GM19238 (cell line): ENCODE results near the gene RFTN1.

Source experiments
- DNase-seq: peaks from one replicate; pipeline ENCODE4 v3.0.0; 2011; ENCODE audit warnings: low spot score; ENCODE audit not compliant: insufficient read length

The RFTN1 gene

GRCh38 chr3:16513141-16514020 lies at the start of gene RFTN1:
RFTN1 (minus strand) TSS chr3:16513699; CDS start chr3:16493869, 19,830 bp downstream.
- peak; percentile 22 for DNase-seq

DNA sequence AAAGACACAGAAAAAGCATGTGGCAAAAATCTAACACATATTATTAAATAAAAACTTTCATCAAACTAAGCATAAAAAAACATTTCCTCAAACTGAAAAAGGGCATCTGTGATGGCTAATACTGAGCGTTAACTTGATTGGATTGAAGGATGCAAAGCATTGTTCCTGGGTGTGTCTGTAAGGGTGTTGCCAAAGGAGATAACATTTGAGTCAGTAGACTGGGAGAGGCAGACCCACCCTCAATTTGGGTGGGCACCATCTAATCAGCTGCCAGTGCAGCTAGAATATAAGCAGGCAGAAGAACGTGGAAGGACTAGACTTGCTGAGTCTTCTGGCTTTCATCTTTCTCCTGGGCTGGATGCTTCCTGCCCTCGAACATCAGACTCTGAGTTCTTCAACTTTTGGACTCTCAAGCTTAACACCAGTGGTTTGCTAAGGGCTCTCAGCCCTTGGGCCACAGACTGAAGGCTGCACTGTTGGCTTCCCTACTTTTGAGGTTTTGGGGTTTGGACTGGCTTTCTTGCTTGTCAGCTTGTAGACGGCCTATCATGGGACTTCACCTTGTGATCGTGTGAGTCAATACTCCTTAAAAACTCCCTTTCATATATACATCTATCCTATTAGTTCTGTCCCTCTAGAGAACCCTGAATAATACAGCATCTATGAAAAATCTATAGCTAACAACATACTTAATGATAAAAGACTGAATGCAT lies 46.3 kb upstream of the RFTN1 start:
- no peak for DNase-seq

GRCh38 chr3:16554126-16554525 lies 40.6 kb upstream of the RFTN1 start:
- DNase-seq = no peak

- DNase-seq = no peak
Observed at GRCh38 chr3:16552757-16553156, 39.3 kb upstream of the RFTN1 start.

- DNase-seq = no peak
Observed at GRCh38 chr3:16551342-16551976, 38.0 kb upstream of the RFTN1 start.

DNA sequence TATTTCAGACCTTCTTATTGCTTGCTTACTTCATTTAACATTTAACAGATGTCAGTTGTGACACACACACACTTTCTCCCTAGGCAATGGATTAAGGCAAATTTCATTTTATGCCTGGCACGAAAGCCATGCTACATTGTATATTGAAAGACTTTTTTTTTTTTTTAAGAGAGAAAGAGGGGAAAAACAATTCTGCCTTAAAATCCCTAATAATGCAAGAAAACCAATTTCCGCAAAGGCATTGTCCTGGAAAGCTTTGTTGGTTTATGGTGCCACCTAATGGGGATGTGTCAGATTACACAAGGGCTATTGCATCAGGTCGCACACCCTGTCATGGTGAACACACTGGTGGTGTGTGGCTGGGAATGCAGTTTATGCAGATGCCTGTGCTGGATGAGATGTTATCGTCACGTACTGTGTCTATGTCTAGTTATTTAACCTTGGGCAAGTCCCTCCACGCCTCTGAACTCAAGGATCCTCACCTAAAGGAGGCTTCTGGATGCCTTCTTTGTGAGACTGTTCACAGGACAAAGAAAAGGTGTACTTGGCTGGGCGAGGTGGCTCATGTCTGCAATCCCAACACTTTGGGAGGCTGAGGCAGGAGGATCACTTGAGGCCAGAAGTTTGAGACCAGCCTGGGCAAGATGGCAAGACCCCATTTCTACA lies 37.3 kb upstream of the RFTN1 start:
- peak; percentile 33 for DNase-seq

DNA sequence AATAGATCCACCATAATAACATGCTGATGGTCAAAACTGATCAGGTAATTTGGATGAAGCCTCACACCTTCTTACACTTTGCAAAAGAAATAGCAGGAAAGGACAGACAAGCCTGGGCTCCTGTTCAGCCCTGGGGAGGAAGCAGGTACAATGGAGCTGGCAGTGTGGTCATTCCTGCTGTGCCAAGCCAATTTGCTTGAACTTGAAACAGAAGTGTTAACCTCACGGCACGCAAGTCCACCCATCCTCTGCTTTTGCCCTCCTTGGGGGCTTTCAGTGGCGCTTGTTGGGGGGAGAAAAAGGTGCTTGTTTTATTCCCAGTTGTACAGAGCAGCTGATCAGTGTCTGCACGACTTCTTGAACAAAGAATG lies 36.8 kb upstream of the RFTN1 start:
- DNase-seq = no peak

DNA sequence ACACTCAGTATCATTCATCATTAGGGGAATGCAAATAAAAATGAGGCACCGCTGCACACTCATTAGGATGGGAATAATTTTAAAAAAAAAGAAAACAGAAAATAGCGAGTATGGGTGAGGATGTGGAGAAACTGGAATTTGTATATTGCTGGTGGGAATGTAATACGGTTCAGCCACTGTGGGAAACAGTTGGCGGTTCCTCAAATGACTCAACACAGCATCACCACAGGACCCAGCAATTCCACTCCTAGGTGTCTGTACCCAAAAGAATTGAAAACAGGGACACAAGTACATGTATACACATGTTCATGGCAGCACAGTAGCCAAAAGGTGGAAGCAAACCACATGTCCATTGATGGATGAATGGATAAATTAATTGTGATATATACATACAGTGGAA lies 35.2 kb upstream of the RFTN1 start:
- no peak for DNase-seq

- DNase-seq = no peak
Observed at GRCh38 chr3:16547561-16548357, 34.3 kb upstream of the RFTN1 start.

DNA sequence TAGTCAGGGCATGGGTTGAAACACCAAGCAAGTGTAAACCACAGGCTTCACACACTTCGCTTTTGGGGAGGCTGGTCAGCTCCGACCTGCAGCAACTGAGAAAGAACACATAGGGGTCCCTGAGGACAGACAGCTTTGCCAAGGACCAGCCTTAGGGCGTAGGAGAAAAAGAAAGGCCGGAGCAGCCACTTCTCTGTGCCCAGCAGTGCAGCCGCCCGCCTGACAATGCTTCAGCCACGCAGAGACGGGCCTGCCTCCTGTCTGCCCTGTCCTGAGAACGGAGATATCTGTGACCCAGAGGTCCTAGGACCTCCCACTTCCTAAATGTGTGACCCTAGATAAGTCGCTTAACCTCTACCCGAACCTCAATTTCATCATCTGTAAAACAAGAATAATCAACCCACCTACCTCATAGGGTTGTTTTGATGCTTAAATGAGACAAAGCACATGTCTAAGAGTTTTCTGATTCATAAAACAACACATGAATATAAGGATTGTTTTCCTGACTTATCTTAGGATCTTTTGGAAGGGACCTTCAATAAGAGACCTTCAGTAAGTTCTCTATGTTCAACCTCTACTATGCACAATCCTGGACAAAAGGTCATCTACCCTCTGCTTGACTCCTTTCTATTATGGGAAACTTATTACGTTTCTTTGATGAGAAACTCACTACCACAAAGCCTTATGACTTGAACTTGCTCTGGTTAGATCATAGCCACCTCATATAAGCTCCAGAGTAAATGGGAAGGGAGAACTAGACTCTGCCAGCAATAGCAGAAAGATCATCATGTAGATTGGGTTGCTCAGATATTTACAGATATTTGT lies 32.9 kb upstream of the RFTN1 start:
- DNase-seq = no peak

DNA sequence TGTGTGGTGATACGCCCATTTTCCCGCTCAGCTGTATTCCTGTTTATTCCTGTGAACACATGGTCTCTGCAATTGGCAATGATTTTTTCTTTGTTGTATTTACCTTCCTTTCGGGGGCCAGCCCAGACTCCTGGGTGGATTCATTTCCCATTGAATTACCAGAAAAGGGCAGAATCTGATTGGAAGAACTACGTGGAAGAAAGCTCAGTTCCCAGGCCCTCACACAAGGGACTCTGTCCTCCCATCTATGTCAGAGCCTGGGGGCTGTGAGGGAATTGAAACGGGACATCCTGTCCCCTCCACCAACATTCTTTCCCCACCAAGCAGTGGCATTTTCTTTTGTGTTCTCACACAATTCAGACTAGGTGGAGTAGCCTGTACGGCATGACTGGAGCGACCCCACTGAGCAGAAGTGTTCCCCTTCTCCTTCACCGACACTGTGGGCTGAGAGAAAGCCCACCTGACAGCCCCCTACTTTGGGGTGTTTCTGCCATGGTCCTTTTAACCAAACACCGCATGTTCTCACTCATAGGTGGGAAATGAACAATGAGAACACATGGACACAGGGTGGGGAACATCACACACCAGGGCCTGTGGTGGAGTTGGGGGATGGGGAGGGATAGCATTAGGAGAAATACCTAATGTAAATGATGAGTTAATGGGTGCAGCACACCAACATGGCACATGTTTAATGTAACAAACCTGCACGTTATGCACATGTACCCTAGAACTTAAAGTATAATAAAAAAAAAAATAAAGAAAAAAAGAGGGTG lies 32.1 kb upstream of the RFTN1 start:
- no peak for DNase-seq

GRCh38 chr3:16543242-16543864 lies 29.9 kb upstream of the RFTN1 start:
- no peak for DNase-seq

DNA sequence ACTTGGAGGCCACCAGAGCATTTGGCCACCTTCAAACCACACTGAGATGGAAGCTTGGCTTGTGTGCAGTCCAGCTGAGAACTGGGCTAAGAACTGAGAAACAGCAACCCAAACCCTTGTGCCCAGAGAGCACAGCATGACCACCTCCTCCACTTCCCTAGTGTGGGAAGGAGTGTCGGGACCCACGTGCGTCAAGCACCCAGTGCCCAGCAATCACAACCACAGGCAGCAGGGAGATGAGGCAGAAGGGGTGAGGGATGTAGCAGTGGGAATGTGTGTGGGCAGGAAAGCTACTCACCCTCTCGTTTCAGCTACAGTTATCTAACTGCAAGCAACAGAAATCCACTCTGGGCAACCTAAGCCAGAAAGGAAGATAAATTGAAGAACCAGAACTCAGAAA lies 25.0 kb upstream of the RFTN1 start:
- no peak for DNase-seq

GRCh38 chr3:16536996-16537395 lies 23.5 kb upstream of the RFTN1 start:
- DNase-seq = no peak

GRCh38 chr3:16536344-16536663 lies 22.8 kb upstream of the RFTN1 start:
- DNase-seq = no peak

DNA sequence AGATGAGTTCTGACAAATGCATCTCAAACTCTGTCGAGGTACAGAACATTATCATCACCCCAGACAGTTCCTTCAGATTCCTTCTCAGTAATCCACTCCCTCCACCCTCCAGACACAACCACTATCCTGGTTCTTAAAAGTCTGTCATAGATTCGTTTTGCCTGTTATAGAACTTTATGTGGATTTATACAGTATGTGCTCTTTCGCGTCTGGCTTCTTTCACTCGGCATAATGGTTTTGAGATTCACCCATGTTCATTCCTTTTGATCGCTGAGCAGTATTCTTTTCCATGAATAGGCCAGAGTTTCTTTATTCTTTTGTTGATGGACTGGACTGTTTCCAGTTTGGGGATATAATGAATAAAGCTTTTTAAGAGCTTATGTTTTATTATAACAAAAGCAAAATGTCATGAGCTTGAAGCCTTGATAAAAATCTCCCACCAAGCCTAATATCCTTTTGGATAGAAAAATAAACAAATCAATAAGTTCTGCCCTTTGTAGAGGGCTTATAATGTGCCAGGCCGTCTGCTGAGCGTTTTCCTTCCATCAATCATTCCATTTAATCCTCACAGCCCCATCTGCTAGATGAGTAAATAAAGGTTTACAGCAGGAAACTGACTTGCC lies 21.3 kb upstream of the RFTN1 start:
- DNase-seq = no peak

DNA sequence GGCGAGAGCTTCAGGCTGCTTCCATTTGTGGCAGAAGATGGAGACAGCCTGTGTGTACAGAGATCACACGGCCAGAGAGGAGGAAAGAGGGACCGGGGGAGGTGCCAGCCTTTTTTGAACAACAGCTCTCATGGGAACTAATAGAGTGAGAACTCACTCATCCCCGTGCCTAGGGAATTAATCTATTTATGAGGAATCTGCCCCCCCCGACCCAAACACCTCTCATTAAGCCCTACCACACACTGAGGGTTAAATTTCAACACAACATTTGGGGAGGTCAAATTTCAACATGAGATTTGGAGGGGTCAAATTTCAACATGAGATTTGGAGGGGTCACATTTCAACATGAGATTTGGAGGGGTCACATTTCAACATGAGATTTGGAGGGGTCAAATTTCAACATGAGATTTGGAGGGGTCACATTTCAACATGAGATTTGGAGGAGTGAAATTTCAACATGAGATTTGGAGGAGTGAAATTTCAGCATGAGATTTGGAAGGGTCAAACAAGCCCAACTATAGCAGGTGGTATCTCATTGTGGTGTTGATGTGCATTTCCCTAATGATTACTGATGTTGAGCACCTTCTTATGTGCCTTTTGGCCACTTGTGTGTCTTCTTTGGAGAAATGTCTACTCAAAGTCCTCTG lies 20.6 kb upstream of the RFTN1 start:
- no peak for DNase-seq

DNA sequence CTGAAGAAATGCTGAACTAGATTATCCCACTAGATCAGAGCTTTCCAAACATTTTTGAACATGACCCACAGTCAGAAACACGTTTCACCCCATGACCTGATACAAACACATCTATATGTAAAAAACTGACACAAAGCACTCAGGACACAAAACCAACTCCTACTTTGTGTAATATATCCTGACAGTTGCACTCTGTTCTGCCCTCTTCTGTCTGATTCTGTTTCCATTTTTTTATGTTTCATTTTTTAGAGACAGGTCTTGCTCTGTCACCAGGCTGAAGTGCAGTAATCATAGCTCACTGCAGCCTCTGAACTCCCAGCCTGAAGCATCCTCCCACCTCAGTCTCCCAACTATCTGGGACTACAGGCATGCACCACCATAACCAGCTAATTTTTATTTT lies 15.8 kb upstream of the RFTN1 start:
- DNase-seq = no peak
